ENCODE measurements around the gene CEP97. TPM values are rescaled to one million over a fixed set of nuclear protein-coding genes. Genes with fewer than 3 reads are reported as not detected.

CEP97 gene
- polyA plus RNA-seq, 1 of the 3 experiments (the other 2 are of a cell fraction): 1.3 TPM

GRCh38 chr3:101819649-101820206 lies 95.3 kb downstream of the CEP97 start:
- Histone ChIP-seq H3K36me3 (replicated peaks in 1 of 2; ENCODE audit: control insufficient read depth in 1 of 2, insufficient read depth in 2 of 2, low read length in 1 of 2) (peaks cover 31 to 34% of the 10 kb centered on the region in 2 experiments), H3K79me2 (ENCODE audit: insufficient read depth) (no peaks in the 10 kb centered on the region), H4K20me1 (ENCODE audit: insufficient read depth) (no peaks in the 10 kb centered on the region), H3F3A (replicated peaks; ENCODE audit: insufficient read depth) (no peaks in the 10 kb centered on the region), H3K27ac (ENCODE audit: low read depth in 2 of 2, low read length in 1 of 2) (no peak overlapping the region), H3K9me3 (no peaks in the 10 kb centered on the region), H2AFZ (ENCODE audit: low read depth) (no peak overlapping the region), H3K4me3 (ENCODE audit: low read depth in 2 of 2, low read length in 1 of 2) (no peak overlapping the region), H3K4me2 (no peak overlapping the region), H3K27me3 (ENCODE audit: insufficient read depth) (no peaks in the 10 kb centered on the region), H3K9me2 (no peaks in the 10 kb centered on the region), H3K9ac (no peak overlapping the region), H3K4me1 (ENCODE audit: control insufficient read depth in 1 of 2, insufficient read depth in 2 of 2, low read depth in 1 of 2, low read length in 1 of 2) (peaks cover 0 to 3% of the 10 kb centered on the region in 2 experiments; a peak in 2 of 4 replicates)
- CTCF ChIA-PET: interaction anchor here (0.9 to 1.2 kb wide), 3 partner anchors 17 to 405 kb away, joined by 3 to 4 read pairs (median 3); no protein-coding TSS in a partner anchor
- TF ChIP-seq EP300 (IDR thresholded peaks at IDR 0.05; ENCODE audit: borderline replicate concordance in 1 of 2, low read depth in 1 of 2, low read length in 1 of 2) (no peak), TCF12 (IDR thresholded peaks at IDR 0.05) (no peak), FOXM1 (IDR thresholded peaks at IDR 0.05; ENCODE audit: low read depth) (no peak), JUND (IDR thresholded peaks at IDR 0.05) (no peak)
- 98% methylated on average over 2 of the region's 2 CpGs for WGBS (ENCODE audit: low lambda C conversion rate)
- POLR2A ChIA-PET: no interaction called here
- no peak for DNase-seq

Other genes starting within 250 kb of the CEP97 start
- 2.7 and 4.5 TPM in 2 replicates for gene SENP7, start 211.4 kb upstream of the CEP97 start, polyA plus RNA-seq (2012; rRNA removed)
- gene TRMT10C, start 162.7 kb upstream of the CEP97 start, polyA plus RNA-seq (2012; rRNA removed): 13.7 and 16.1 TPM in 2 replicates
- 45.3 and 45.8 TPM in 2 replicates for gene PCNP, start 150.4 kb upstream of the CEP97 start, polyA plus RNA-seq (2012; rRNA removed)
- gene ZBTB11, start 47.5 kb upstream of the CEP97 start, polyA plus RNA-seq (2012; rRNA removed): 4.9 and 7.2 TPM in 2 replicates
- gene RPL24, start 37.9 kb upstream of the CEP97 start, polyA plus RNA-seq (2012; rRNA removed): 1,143 and 1,159 TPM in 2 replicates
- 21.3 and 25.1 TPM in 2 replicates for gene NXPE3, start 54.6 kb downstream of the CEP97 start, polyA plus RNA-seq (2012; rRNA removed)
- gene NFKBIZ, start 124.9 kb downstream of the CEP97 start, polyA plus RNA-seq (2012; rRNA removed): 59.9 and 70.9 TPM in 2 replicates